GM18909 (cell line): ENCODE measurements around the gene GPR148.

Experiments
- ATAC-seq: cut with Tn5 transposase; IDR thresholded peaks from one replicate; pipeline ENCODE4 v1.9.1; 2021; ENCODE audit warnings: mild to moderate bottlenecking; ENCODE audit not compliant: unreplicated experiment, poor library complexity

Gene GPR148

GRCh38 chr2:130744287-130745117, 15.6 kb downstream of the GPR148 start:
- no peak for ATAC-seq

DNA sequence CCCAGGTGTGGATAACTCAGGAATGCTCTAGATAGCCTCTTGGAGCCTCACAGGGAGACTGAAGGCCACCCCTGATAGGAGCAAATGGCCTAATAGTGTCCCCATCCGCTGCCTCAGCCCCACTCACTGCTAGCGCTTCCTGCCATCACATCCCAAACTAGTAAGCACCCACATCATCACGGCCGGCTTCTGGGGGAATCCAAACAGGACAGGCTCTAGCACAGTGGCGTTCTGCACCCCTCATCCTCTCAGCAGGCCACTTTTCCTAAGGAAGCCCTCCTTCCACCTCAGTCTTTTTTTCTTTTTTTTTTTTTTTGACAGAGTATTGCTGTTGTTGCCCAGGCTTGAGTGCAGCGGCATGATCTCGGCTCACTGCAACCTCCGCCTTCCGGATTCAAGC, 20.2 kb downstream of the GPR148 start:
- no peak for ATAC-seq

DNA sequence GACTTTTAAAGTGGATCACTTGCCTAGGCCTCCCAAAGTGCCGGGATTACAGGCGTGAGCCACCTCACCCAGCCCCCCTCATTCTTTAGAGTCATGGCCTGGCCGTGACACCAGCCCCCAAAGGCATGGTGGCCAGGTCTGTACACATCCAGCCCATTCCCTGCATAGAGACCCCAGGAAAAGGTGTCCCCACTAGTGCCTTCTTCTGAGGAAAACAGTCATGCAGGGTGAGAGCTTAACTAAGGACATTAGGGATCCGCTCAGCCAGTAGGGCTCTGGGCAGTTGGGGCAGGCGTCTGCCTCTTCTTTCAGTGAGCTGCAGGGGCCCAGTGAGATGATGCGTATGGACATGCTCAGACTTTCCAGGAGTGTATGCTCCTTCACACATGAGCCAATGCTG, 20.8 kb downstream of the GPR148 start:
- ATAC-seq, result no peak

- no peak for ATAC-seq
These were observed 25.9 kb downstream of the GPR148 start for GRCh38 chr2:130754811-130755210.

- peak; percentile 44 for ATAC-seq
These were observed 26.6 kb downstream of the GPR148 start, which contains the start of gene AMER3 for GRCh38 chr2:130755256-130756052. Gene AMER3 (plus strand): TSS chr2:130755540. CDS start chr2:130762073, 6,533 bp downstream.

DNA sequence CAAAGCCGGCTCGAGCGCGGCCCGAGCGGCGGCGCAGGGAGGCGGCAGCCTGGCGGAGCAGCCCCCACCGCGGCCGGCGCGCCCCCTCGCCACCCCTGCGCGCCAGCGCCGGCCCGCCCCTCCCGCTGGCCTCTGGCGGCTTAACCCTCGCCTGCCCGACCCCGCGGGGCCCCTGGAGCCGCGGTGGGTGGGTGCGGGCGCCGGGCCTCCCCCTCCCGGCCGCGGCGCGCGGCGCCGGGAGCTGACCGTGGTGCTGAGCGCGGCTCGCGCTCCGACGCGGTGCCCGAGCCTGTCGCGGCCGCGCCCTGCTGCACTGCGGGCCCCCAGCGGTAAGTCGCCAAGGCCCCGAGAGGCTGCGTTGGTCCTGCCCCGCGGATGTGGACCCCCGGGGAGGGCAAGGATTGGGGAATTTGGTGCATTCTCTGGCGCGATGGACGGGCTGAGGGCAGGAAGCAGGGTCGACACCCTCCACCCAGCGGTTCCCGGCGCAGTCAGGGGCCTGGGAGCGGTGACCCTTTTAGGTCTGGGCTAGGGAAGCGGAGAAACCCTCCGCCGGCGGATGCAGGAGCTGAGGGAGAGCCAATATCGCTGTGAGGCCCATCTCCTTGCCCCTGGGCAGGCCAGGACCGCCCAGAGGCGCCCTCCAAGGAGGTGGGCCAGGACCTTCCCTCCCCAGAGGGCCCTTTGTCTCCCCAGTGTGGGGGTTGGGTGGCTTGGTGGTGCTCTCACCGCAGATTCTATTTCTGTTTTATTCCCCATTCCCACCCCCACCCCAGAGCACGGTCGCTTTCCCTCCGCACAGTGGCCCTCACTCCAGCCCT, 27.4 kb downstream of the GPR148 start:
- peak; percentile 33 for ATAC-seq

- ATAC-seq, result no peak
These were observed 28.2 kb downstream of the GPR148 start for GRCh38 chr2:130756874-130757668.

- no peak for ATAC-seq
These were observed 31.3 kb downstream of the GPR148 start for GRCh38 chr2:130759906-130760753.

DNA sequence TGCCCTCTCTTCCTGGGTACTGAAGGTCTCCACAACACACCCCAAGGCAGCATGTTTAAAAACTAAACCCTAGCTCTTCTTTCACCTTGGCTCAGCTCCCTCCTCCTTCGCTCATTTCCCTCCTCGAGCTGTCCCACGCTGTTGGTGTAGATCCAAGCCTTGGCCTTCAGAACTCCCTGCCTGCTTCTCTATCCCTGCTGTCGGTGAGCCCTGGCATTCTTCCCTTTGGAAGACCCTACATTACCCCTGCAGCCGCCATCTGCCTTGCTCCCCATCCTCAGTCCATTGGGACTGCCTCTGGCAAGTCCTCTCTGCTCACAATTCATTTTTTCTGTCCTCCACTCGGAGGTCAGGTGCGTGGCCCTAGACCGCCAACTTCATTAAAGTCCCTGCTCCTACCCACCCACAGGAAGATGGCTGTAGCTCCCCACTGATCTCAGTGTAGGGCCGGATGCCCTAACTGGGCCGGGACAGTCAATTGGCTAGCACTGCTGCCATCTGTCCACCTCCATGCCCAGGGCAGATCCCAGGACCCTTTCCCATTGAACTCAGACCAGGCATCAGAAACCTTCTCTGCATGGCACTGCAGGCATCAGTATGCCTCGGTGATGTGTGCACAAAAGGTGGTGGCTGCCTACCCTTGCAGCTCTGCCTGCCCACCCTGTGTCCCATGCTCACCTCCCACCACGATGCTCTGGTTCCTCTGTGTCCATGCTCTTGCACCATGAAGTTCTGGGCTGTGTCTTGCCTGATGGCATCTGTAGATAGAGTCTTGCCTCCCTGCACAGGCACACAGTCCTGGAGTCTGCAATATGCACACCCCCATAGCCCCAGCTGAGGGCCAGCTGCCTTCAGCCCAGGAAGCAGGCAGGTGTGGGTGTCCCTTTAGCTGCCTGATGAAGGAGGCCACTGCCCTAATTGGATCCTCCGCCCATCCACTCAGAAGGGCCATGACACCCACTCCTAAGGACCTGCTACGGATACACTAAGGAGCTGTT, 32.2 kb downstream of the GPR148 start:
- ATAC-seq, result no peak

- no peak for ATAC-seq
These were observed 33.4 kb downstream of the GPR148 start for GRCh38 chr2:130762031-130762909.

GRCh38 chr2:130762910-130763385, 34.1 kb downstream of the GPR148 start:
- ATAC-seq, result no peak

- ATAC-seq, result no peak
These were observed 34.5 kb downstream of the GPR148 start for GRCh38 chr2:130763405-130763804.

GRCh38 chr2:130764035-130764820, 35.4 kb downstream of the GPR148 start:
- no peak for ATAC-seq

- no peak for ATAC-seq
These were observed 35.9 kb downstream of the GPR148 start for GRCh38 chr2:130764821-130765115.

GRCh38 chr2:130765464-130765863, 36.6 kb downstream of the GPR148 start:
- no peak for ATAC-seq

DNA sequence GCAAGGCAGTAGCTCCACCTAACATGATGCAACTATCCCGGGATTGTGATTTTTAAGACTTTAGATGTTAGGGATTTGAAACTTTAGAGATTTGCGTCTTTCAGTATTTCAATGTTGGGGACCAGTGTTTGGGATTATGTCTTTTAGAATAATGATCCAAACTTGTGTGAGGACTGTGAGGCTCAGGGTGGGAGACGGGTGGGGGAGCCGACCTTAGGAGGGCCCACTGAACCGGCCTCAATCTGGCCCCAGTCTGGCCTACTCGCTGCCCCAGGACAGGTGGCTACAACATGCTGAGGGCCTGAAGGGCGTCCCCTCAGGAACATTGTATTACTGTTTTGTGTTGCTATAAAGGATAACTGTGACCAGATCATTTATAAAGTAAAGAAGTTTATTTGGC, 37.2 kb downstream of the GPR148 start:
- ATAC-seq, result no peak
